K562 (cell line): ENCODE data around the gene CFD. TPM values are rescaled to one million over a fixed set of nuclear protein-coding genes. Genes with fewer than 3 reads are reported as not detected.
A peak's percentile ranks its signal among the peaks of the same experiment; 100 is the strongest.

Experiments
- CBX2 ChIP-seq: fragments of 200-600 bp; sonication (generic); IDR thresholded peaks from one replicate; pipeline ENCODE4 v1.6.1; 2012; ENCODE audit warnings: mild to moderate bottlenecking, low read length, inconsistent platforms; ENCODE audit not compliant: insufficient read depth, poor library complexity, severe bottlenecking
- COPS2 ChIP-seq: fragments of 450-650 bp; conservative IDR thresholded peaks from 2 replicates; pipeline ENCODE4 v1.6.1; 2016; ENCODE audit warnings: mild to moderate bottlenecking, moderate library complexity
- DPF2 ChIP-seq: fragments of 450-650 bp; IDR thresholded peaks from 2 replicates; pipeline ENCODE4 v1.6.1; 2016
- E2F8 ChIP-seq: fragments of 450-650 bp; IDR thresholded peaks from 2 replicates; pipeline ENCODE4 v1.7.1; 2018; ENCODE audit warnings: mild to moderate bottlenecking, low read depth; ENCODE audit not compliant: partially characterized antibody
- ESRRB ChIP-seq: fragments of 250-450 bp; sonication (Bioruptor Pico); IDR thresholded peaks from 2 replicates; pipeline ENCODE4 v1.5.0; 2020; ENCODE audit warnings: mild to moderate bottlenecking, moderate library complexity, borderline replicate concordance
- FOXA3 ChIP-seq, 2 experiments: fragments of 450-650 bp in 1 of 2; sonication (generic) in 1 of 2; formaldehyde crosslinking; IDR thresholded peaks in 1 of 2; conservative IDR thresholded peaks in 1 of 2; 2 replicates each; pipeline versions ENCODE4 v1.4.0 to v1.8.0; 2020 to 2022; ENCODE audit warnings: mild to moderate bottlenecking in 2 of 2, missing genetic modification reagents in 1 of 2
- FOXJ3 ChIP-seq: sonication (generic); formaldehyde crosslinking; IDR thresholded peaks from 2 replicates; pipeline ENCODE4 v1.4.0; 2020; ENCODE audit warnings: mild to moderate bottlenecking, missing genetic modification reagents
- FOXK1 ChIP-seq: sonication (generic); formaldehyde crosslinking; IDR thresholded peaks from 2 replicates; pipeline ENCODE4 v1.8.0; 2022; ENCODE audit warnings: missing genetic modification reagents, mild to moderate bottlenecking, borderline replicate concordance
- GTF2F1 ChIP-seq: IDR thresholded peaks from 2 replicates; pipeline ENCODE4 v1.6.1; 2011; ENCODE audit warnings: low read depth, low read length, improper control_type of control experiment
- HNRNPH1 ChIP-seq: fragments of 200-400 bp; formaldehyde crosslinking; optimal IDR thresholded peaks from 2 replicates; pipeline ENCODE3; 2017; ENCODE audit warnings: low read depth, mild to moderate bottlenecking, low read length, moderate library complexity
- NFIC ChIP-seq: fragments of 450-650 bp; IDR thresholded peaks from 2 replicates; pipeline ENCODE4 v1.6.1; 2017; ENCODE audit warnings: mild to moderate bottlenecking, inconsistent platforms
- PHF21A ChIP-seq: fragments of 450-650 bp; IDR thresholded peaks from 2 replicates; pipeline ENCODE4 v1.6.1; 2017; ENCODE audit warnings: low read depth, borderline replicate concordance
- PREB ChIP-seq: sonication (generic); formaldehyde crosslinking; IDR thresholded peaks from 2 replicates; pipeline ENCODE4 v1.8.1; 2023; ENCODE audit warnings: mild to moderate bottlenecking, missing genetic modification reagents
- TRIM25 ChIP-seq: fragments of 450-650 bp; IDR thresholded peaks from 2 replicates; pipeline ENCODE4 v1.7.0; 2016; ENCODE audit warnings: borderline replicate concordance
- ZKSCAN1 ChIP-seq: fragments of 150-350 bp; IDR thresholded peaks from 2 replicates; pipeline ENCODE4 v1.6.1; 2016; ENCODE audit warnings: low read depth, low read length
- ZNF12 ChIP-seq: sonication (generic); formaldehyde crosslinking; IDR thresholded peaks from 2 replicates; pipeline ENCODE4 v1.4.0; 2020; ENCODE audit warnings: mild to moderate bottlenecking, missing genetic modification reagents
- ZNF274 ChIP-seq: IDR thresholded peaks from 2 replicates; pipeline ENCODE4 v1.6.1; 2011; ENCODE audit warnings: low read depth, mild to moderate bottlenecking, low read length, moderate library complexity, borderline replicate concordance
- ZNF695 ChIP-seq: fragments of 450-650 bp; formaldehyde crosslinking; IDR thresholded peaks from 2 replicates; pipeline ENCODE4 v1.4.0; 2020; ENCODE audit warnings: mild to moderate bottlenecking, moderate library complexity
- ZNF740 ChIP-seq, 3 experiments: fragments of 200-800 bp in 1 of 3; sonication (Bioruptor generic) in 1 of 3; sonication (generic) in 1 of 3; formaldehyde crosslinking in 1 of 3; IDR thresholded peaks; 2 replicates each; pipeline versions ENCODE4 v1.6.1 to v1.8.0; 2016 to 2022; ENCODE audit warnings: mild to moderate bottlenecking in 2 of 3, missing compliant biosample characterization in 2 of 3, missing genetic modification characterization in 2 of 3, missing genetic modification reagents in 1 of 3
- polyA plus RNA-seq, 8 experiments: library from polyadenylated mRNA; depleted of rRNA in 4 of 8; stranded (reverse) in 5 of 8; unstranded in 3 of 8; fragments of >200 nt; fragmentation: Nextera tagmentation in 2 of 8; fragmentation: Illumina TruSeq in 1 of 8; extraction: Ambion mirVana in 2 of 8; extraction: Trizol in 1 of 8; gene quantifications; 2 replicates each; pipeline versions ENCODE4 v1.2.1 to v1.2.3, GENCODE V29; 2011 to 2014; ENCODE audit warnings: inconsistent platforms in 1 of 8, missing spikeins in 1 of 8
- total RNA-seq, 7 experiments: library from RNA; depleted of rRNA in 6 of 7; stranded (reverse); fragments of >200 nt in 6 of 7; fragmentation: Illumina TruSeq in 2 of 7; extraction: Trizol in 2 of 7; gene quantifications; 2 replicates each; pipeline versions ENCODE4 v1.2.1 to v1.2.3, GENCODE V29; 2011 to 2021; ENCODE audit warnings: low replicate concordance in 1 of 7

CFD gene
- total and polyA plus RNA-seq, 9 of the 15 experiments (the other 6 are each of a cell fraction or from before 2014, with no cell fraction given) = 0.52 to 59.4 (median 7.6) TPM

GRCh38 chr19:907183-907853 lies 47.9 kb downstream of the CFD start (continued):
- TF ChIP-seq PREB (CRISPR knock-in tag) = no peak
- peak; percentile 98 for TF ChIP-seq DPF2
- no peak for TF ChIP-seq E2F8
- peak; percentile 80 for TF ChIP-seq ZNF740 (CRISPR knock-in tag; IDR thresholded peaks at IDR 0.05)
- 0 out of 4 replicates have a peak, but pooled peaks of 1 of the 2 experiments have one; percentile 31 for TF ChIP-seq ZNF740 (tag; IDR thresholded peaks at IDR 0.05)
- TF ChIP-seq PHF21A = peak; percentile 81
- TF ChIP-seq NFIC = peak; percentile 73
- TF ChIP-seq ESRRB (CRISPR knock-in tag) = no peak
- no peak for TF ChIP-seq ZNF274
- no peak for TF ChIP-seq GTF2F1
- TF ChIP-seq TRIM25 = no peak
- TF ChIP-seq FOXJ3 (CRISPR knock-in tag) = no peak
- TF ChIP-seq HNRNPH1 = no peak
- no peak for TF ChIP-seq ZNF695
- no peak for TF ChIP-seq FOXK1
- 0 out of 2 replicates have a peak, but pooled peaks have one; percentile 28 for TF ChIP-seq ZKSCAN1
- TF ChIP-seq COPS2 = no peak
- no peak for TF ChIP-seq ZNF12 (CRISPR knock-in tag)
- TF ChIP-seq CBX2 = no peak
- peak in 1 of 2 experiments; percentile 67; a peak in 1 of 4 replicates for TF ChIP-seq FOXA3 (CRISPR knock-in tag; conservative IDR thresholded peaks at IDR 0.05 in 1 of 2, IDR thresholded peaks at IDR 0.05 in 1 of 2)
